Naive thymus-derived CD4-positive, alpha-beta T cell (primary cell): ENCODE measurements around the gene VRK3. TPM values are rescaled to one million over a fixed set of nuclear protein-coding genes. Genes with fewer than 3 reads are reported as not detected.

Source experiments
- ATAC-seq: fragments of 150-1000 bp; cut with Tn5 transposase; 2 replicates; pipeline ENCODE4 v1.10.0; 2021; ENCODE audit warnings: mild to moderate bottlenecking, moderate library complexity
- CTCF ChIA-PET: fragments of 350-600 bp; sonication (Branson Sonifier 250); formaldehyde crosslinking; loops from one replicate; lab custom pipeline; 2021; ENCODE audit warnings: antibody characterized with exemption; lab: Charles Lee
- POLR2A ChIA-PET: fragments of 350-600 bp; sonication (Branson Sonifier 250); formaldehyde crosslinking; loops from one replicate; lab custom pipeline; 2021; ENCODE audit warnings: antibody characterized with exemption, inconsistent platforms; lab: Charles Lee
- DNase-seq, 9 donors: peaks; one replicate each; pipeline versions ENCODE4 v3.0.0 to v3.0.0-alpha.2; 2020 to 2022; ENCODE audit warnings: mixed read lengths in 1 of 9
- H3K27ac ChIP-seq: one replicate; pipeline ENCODE4 v1.7.0; 2013; ENCODE audit warnings: mild to moderate bottlenecking, low read depth, low read length, moderate library complexity
- H3K27me3 ChIP-seq, 2 donors: one replicate each; pipeline ENCODE4 v1.7.0; 2013; ENCODE audit warnings: low read length in 2 of 2, mild to moderate bottlenecking in 2 of 2, moderate library complexity in 2 of 2; ENCODE audit not compliant: control insufficient read depth in 2 of 2, insufficient read depth in 2 of 2
- H3K36me3 ChIP-seq, 3 experiments: 1 replicate in 2 of 3; 2 replicates in 1 of 3; pipeline ENCODE4 v1.7.0; 2013; ENCODE audit warnings: low read length in 3 of 3, mild to moderate bottlenecking in 3 of 3, moderate library complexity in 1 of 3; ENCODE audit not compliant: insufficient read depth in 3 of 3, control insufficient read depth in 2 of 3
- H3K4me1 ChIP-seq, 2 donors: one replicate each; pipeline ENCODE4 v1.7.0; 2013; ENCODE audit warnings: low read length in 2 of 2, mild to moderate bottlenecking in 2 of 2, moderate library complexity in 1 of 2; ENCODE audit not compliant: control insufficient read depth in 2 of 2, insufficient read depth in 2 of 2
- H3K4me3 ChIP-seq: 2 replicates; pipeline ENCODE4 v1.7.0; 2013; ENCODE audit warnings: mild to moderate bottlenecking, low read length
- H3K9me3 ChIP-seq, 3 experiments: 1 replicate in 2 of 3; 2 replicates in 1 of 3; pipeline ENCODE4 v1.7.0; 2013; ENCODE audit warnings: low read length in 3 of 3; ENCODE audit not compliant: control insufficient read depth in 2 of 3
- H3K27ac Mint-ChIP-seq, 9 donors: one replicate each; pipeline ENCODE4 v1.8.0; 2020 to 2022; ENCODE audit warnings: mixed read lengths in 9 of 9, mild to moderate bottlenecking in 8 of 9, moderate library complexity in 5 of 9, inconsistent platforms in 2 of 9
- H3K27me3 Mint-ChIP-seq, 5 donors: one replicate each; pipeline ENCODE4 v1.8.0; 2021 to 2022; ENCODE audit warnings: mixed read lengths in 5 of 5, mild to moderate bottlenecking in 1 of 5
- H3K36me3 Mint-ChIP-seq, 5 donors: one replicate each; pipeline ENCODE4 v1.8.0; 2020 to 2022; ENCODE audit warnings: mixed read lengths in 5 of 5, mild to moderate bottlenecking in 3 of 5, inconsistent platforms in 1 of 5
- H3K4me1 Mint-ChIP-seq, 7 donors: one replicate each; pipeline ENCODE4 v1.8.0; 2020 to 2022; ENCODE audit warnings: mixed read lengths in 7 of 7, mild to moderate bottlenecking in 3 of 7, inconsistent platforms in 1 of 7
- H3K4me3 Mint-ChIP-seq, 10 donors: one replicate each; pipeline ENCODE4 v1.8.0; 2020 to 2022; ENCODE audit warnings: mild to moderate bottlenecking in 10 of 10, mixed read lengths in 10 of 10, moderate library complexity in 6 of 10, inconsistent platforms in 2 of 10
- H3K9me3 Mint-ChIP-seq, 11 donors: one replicate each; pipeline ENCODE4 v1.8.0; 2020 to 2022; ENCODE audit warnings: mixed read lengths in 11 of 11, mild to moderate bottlenecking in 4 of 11, inconsistent platforms in 1 of 11, moderate library complexity in 1 of 11
- intact Hi-C, 2 donors: fragments of 100-400 bp; cut with micrococcal nuclease; formaldehyde crosslinking; loops; one replicate each; pipeline ENCODE4 v1.15.1; 2023
- polyA plus RNA-seq, 2 donors: library from polyadenylated mRNA; unstranded; fragments of 300-500 nt; fragmentation: Illumina TruSeq; gene quantifications; one replicate each; pipeline ENCODE4 v1.2.3, GENCODE V29; 2021
- total RNA-seq, 6 experiments: library from RNA in 5 of 6; stranded (reverse) in 5 of 6; gene quantifications; 1 replicate in 5 of 6; 2 replicates in 1 of 6; pipeline ENCODE4 v1.2.3 and lab custom pipeline; 2021 to 2026

The VRK3 gene
- total and polyA plus RNA-seq, 7 experiments from 2014 or later = 70.6 to 121 (median 84.7) TPM

DNA sequence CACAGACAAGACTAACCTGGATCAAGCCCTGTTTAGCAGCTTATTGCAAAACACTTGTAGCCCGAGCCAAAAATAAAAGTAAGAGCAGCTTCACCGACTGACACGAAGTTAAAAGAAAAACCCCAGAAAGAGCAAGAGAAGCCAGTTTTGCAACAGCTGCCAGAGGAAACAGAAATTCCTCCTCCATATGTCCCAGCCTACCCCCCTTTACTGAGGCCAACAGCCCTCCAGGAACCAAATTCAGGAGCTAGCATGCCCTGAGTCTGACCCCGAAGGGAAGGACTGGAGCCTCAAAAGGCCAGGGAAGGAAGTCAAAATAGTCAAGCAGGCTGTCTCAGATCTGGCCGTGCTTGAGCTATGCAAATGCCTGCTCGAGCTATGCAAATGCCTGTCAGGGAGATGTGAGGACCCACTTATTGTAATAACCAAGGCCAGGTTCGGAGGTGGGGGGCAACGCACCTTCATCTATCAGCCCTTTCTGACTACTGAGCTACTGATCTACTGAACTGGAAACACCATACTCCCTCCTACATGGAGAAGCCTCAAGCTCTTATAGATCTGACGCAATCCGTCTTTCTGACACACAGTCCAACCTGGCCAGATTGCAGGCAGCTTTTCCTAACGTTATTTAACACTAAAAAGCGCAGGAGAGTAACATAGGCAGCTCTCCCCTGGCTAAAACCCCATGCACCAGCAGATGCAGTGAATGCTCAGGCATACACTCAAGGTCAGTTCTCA lies 70.9 kb downstream of the VRK3 start:
- ChIA-PET POLR2A (no interaction called here), CTCF (interaction anchor here (1.0 kb wide), 1 partner anchor 14 kb away, joined by 5 read pairs; no protein-coding TSS in a partner anchor)
- Mint-ChIP-seq H3K9me3 (peaks cover 0 to 1% (median 0%) of the 10 kb centered on the region in 11 donors), H3K36me3 (no peaks in the 10 kb centered on the region), H3K27ac (no peak overlapping the region), H3K4me3 (no peak overlapping the region), H3K27me3 (peaks cover 5 to 38% (median 15%) of the 10 kb centered on the region in 5 donors), H3K4me1 (peaks cover 0 to 12% (median 8%) of the 10 kb centered on the region in 7 donors)
- no peak for ATAC-seq
- H3K27me3 ChIP-seq = no peaks in the 10 kb centered on the region
- no peaks in the 10 kb centered on the region for H3K9me3 ChIP-seq
- intact Hi-C loops = no loop called here
- no peaks in the 10 kb centered on the region for H3K36me3 ChIP-seq
- H3K27ac ChIP-seq = no peak overlapping the region
- no peaks in the 10 kb centered on the region for H3K4me1 ChIP-seq
- no peak for DNase-seq
- no peak overlapping the region for H3K4me3 ChIP-seq

- POLR2A ChIA-PET = no interaction called here
- ATAC-seq (peak; percentile 51), DNase-seq (no peak)
- Histone ChIP-seq H3K9me3 (no peaks in the 10 kb centered on the region), H3K36me3 (no peaks in the 10 kb centered on the region), H3K27ac (no peak overlapping the region), H3K4me3 (no peak overlapping the region), H3K27me3 (no peaks in the 10 kb centered on the region), H3K4me1 (no peaks in the 10 kb centered on the region)
- no peak overlapping the region for H3K4me3 Mint-ChIP-seq
- H3K36me3 Mint-ChIP-seq = no peaks in the 10 kb centered on the region
- peak overlapping the region in 1 of 9 donors; percentile 21 for H3K27ac Mint-ChIP-seq
- CTCF ChIA-PET = no interaction called here
- intact Hi-C loops = no loop called here
- H3K9me3 Mint-ChIP-seq = peaks cover 0 to 1% (median 0%) of the 10 kb centered on the region in 11 donors
- peaks cover 0 to 12% (median 8%) of the 10 kb centered on the region in 7 donors for H3K4me1 Mint-ChIP-seq
- H3K27me3 Mint-ChIP-seq = peaks cover 5 to 38% (median 15%) of the 10 kb centered on the region in 5 donors
Measured at GRCh38 chr19:49953416-49953815, 71.8 kb downstream of the VRK3 start.

GRCh38 chr19:49952906-49953305 lies 72.3 kb downstream of the VRK3 start:
- H3K27me3 ChIP-seq = no peaks in the 10 kb centered on the region
- POLR2A ChIA-PET = no interaction called here
- no peaks in the 10 kb centered on the region for H3K9me3 Mint-ChIP-seq
- no peaks in the 10 kb centered on the region for H3K36me3 Mint-ChIP-seq
- CTCF ChIA-PET = no interaction called here
- peaks cover 0 to 12% (median 8%) of the 10 kb centered on the region in 7 donors for H3K4me1 Mint-ChIP-seq
- H3K27ac ChIP-seq = no peak overlapping the region
- H3K27me3 Mint-ChIP-seq = peaks cover 5 to 38% (median 15%) of the 10 kb centered on the region in 5 donors
- H3K4me3 Mint-ChIP-seq = no peak overlapping the region
- no peaks in the 10 kb centered on the region for H3K9me3 ChIP-seq
- H3K4me1 ChIP-seq = no peaks in the 10 kb centered on the region
- DNase-seq (no peak), ATAC-seq (no peak)
- intact Hi-C loops = no loop called here
- no peak overlapping the region for H3K4me3 ChIP-seq
- no peaks in the 10 kb centered on the region for H3K36me3 ChIP-seq
- H3K27ac Mint-ChIP-seq = peak overlapping the region in 1 of 9 donors; percentile 21

- Histone ChIP-seq H3K4me1 (no peaks in the 10 kb centered on the region), H3K9me3 (no peaks in the 10 kb centered on the region), H3K27me3 (no peaks in the 10 kb centered on the region), H3K36me3 (no peaks in the 10 kb centered on the region), H3K27ac (no peak overlapping the region), H3K4me3 (no peak overlapping the region)
- Mint-ChIP-seq H3K36me3 (no peaks in the 10 kb centered on the region), H3K27ac (no peak overlapping the region), H3K9me3 (no peaks in the 10 kb centered on the region), H3K4me1 (peaks cover 0 to 12% (median 8%) of the 10 kb centered on the region in 7 donors), H3K4me3 (no peak overlapping the region), H3K27me3 (peaks cover 5 to 38% (median 15%) of the 10 kb centered on the region in 5 donors)
- DNase-seq = no peak
- CTCF ChIA-PET = no interaction called here
- no peak for ATAC-seq
- POLR2A ChIA-PET = no interaction called here
- intact Hi-C loops = no loop called here
Measured at GRCh38 chr19:49952479-49952836, 72.7 kb downstream of the VRK3 start.

DNA sequence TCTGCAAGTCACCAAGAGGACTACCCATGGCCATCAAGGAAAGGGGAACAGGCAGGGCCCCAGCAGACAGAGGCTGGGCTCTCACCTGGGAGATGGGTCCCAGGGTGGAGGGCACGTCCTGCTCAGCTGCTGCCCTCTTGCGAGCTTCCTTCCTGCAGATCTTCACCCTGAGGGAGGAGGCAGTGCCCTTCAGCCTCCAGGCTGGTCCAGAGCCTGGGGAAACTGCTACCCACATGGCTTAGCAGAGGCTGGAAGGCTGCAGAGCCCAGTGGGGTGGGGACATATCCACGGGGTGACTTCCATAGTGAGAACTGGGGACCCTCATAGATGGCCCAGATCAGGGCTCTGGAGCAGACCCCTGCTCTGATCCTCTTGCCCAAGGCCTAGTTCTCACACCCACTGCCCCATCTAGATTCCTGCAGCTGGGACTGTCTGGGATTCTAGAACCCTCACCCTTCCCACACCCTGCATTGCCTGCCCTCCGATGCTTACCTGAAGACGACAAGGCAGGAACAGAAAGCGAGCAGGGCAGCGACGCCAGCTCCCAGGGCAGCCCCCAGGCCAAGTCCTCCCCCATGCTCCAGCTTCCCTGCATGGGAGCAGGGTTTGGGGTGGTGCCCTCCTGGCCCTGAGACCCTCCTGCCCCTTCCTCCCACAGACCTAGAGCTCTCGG lies 73.2 kb downstream of the VRK3 start:
- CTCF ChIA-PET = no interaction called here

DNA sequence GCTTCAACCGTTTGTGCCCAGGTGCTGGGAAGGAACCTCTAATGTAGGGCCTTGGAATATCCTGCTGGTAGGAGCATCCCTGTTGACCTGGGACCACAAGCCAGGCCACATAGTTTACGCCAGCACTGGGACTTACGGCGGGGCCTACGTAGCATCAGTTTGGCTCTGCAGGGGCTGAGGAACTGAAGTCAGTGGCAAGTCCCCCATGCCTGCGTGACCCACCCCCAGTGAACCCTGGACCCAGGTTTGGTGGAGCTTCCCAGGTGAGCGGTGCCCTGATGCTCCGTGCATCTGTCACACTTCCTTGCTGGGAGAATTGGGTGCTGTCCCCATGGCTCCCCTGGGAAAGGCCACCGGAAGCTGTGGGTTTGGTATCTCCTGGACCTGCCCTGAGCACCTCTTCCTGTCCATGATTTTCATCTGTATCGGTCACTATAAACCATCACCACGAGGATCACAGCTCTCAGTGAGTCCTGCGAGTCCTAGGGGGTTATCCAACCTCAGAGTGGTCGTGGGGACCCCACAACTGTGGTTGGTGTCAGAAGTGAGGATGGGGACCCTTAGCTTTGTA lies 74.1 kb downstream of the VRK3 start:
- H3K27ac Mint-ChIP-seq = no peak overlapping the region
- Histone ChIP-seq H3K36me3 (no peaks in the 10 kb centered on the region), H3K4me1 (no peaks in the 10 kb centered on the region), H3K9me3 (no peaks in the 10 kb centered on the region), H3K27ac (no peak overlapping the region), H3K4me3 (no peak overlapping the region), H3K27me3 (no peaks in the 10 kb centered on the region)
- POLR2A ChIA-PET = no interaction called here
- H3K9me3 Mint-ChIP-seq = peaks cover 0 to 2% (median 0%) of the 10 kb centered on the region in 11 donors
- H3K36me3 Mint-ChIP-seq = no peaks in the 10 kb centered on the region
- intact Hi-C loops = no loop called here
- CTCF ChIA-PET = no interaction called here
- H3K27me3 Mint-ChIP-seq = peaks cover 5 to 38% (median 15%) of the 10 kb centered on the region in 5 donors
- H3K4me1 Mint-ChIP-seq = peaks cover 0 to 12% (median 8%) of the 10 kb centered on the region in 7 donors
- DNase-seq (no peak), ATAC-seq (no peak)
- no peak overlapping the region for H3K4me3 Mint-ChIP-seq

More for the DNA sequence above, 73.2 kb downstream of the VRK3 start:
- Mint-ChIP-seq H3K4me1 (peaks cover 0 to 12% (median 8%) of the 10 kb centered on the region in 7 donors), H3K36me3 (no peaks in the 10 kb centered on the region), H3K4me3 (no peak overlapping the region), H3K9me3 (no peaks in the 10 kb centered on the region), H3K27ac (no peak overlapping the region), H3K27me3 (peaks cover 5 to 38% (median 15%) of the 10 kb centered on the region in 5 donors)
- Histone ChIP-seq H3K27me3 (no peaks in the 10 kb centered on the region), H3K4me3 (no peak overlapping the region), H3K4me1 (no peaks in the 10 kb centered on the region), H3K27ac (no peak overlapping the region), H3K9me3 (no peaks in the 10 kb centered on the region), H3K36me3 (no peaks in the 10 kb centered on the region)
- intact Hi-C loops = no loop called here
- DNase-seq = no peak
- POLR2A ChIA-PET = no interaction called here
- ATAC-seq = no peak
